GM12892 (cell line): ENCODE measurements around the gene SLC25A24.

Experiments
- DNase-seq: peaks from one replicate; pipeline ENCODE4 v3.0.0; 2011; ENCODE audit not compliant: insufficient read length
- FAIRE-seq: peaks from 2 replicates; lab custom pipeline; 2011; peaks lifted over from hg19 to GRCh38; lab: Jason Lieb, UNC
- POLR2A ChIP-seq: IDR thresholded peaks from 2 replicates; pipeline ENCODE4 v1.6.1; 2011; ENCODE audit warnings: low read depth, low read length, control low read depth
- POLR2AphosphoS5 ChIP-seq: IDR thresholded peaks from 2 replicates; pipeline ENCODE4 v1.6.1; 2011; ENCODE audit warnings: low read depth, low read length, control low read depth
- TAF1 ChIP-seq: IDR thresholded peaks from 2 replicates; pipeline ENCODE4 v1.6.1; 2011; ENCODE audit warnings: low read depth, mild to moderate bottlenecking, control low read depth, low read length, borderline replicate concordance

Gene SLC25A24

DNA sequence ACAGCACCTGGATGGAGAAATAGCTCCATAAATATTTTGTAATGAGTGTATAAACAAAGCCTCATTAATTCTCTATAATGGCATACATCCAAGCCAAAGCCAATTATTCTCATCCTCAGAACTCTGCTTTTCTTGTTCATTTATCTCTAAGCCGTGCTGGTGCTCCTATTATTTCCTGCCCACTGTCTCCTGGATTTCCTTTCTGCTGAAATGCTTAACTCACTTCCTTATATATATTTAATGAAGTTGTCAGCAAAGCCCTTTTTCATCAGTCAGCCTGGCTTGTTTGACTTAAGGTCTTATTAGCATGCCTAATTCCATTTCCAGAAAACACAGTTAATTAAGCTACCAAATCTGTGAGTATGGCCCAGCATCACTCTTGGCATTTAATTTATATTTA, 93.4 kb downstream of the SLC25A24 start:
- DNase-seq (no peak), FAIRE-seq (no peak)
- TF ChIP-seq POLR2AphosphoS5 (no peak), TAF1 (no peak), POLR2A (no peak)

DNA sequence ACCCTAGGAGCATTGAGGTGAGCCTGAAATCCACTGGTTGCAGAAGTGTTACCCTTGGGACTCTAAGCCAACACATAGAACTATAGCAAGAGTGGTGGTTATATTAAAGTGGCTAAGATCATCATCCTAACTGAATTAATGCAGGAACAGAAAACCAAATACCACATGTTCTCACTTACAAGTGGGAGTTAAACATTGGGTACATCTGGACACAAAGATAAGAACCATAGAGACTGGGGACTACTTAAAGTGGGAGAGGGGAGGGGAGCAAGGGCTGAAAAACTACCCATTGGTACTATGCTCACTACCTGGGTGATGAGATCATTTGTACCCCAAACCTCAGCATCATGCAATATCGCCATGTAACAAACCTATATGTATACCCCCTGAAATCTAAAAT, 100.0 kb downstream of the SLC25A24 start:
- TF ChIP-seq POLR2A: no peak
- no peak for TF ChIP-seq POLR2AphosphoS5
- no peak for TF ChIP-seq TAF1
- FAIRE-seq (no peak), DNase-seq (no peak)

DNA sequence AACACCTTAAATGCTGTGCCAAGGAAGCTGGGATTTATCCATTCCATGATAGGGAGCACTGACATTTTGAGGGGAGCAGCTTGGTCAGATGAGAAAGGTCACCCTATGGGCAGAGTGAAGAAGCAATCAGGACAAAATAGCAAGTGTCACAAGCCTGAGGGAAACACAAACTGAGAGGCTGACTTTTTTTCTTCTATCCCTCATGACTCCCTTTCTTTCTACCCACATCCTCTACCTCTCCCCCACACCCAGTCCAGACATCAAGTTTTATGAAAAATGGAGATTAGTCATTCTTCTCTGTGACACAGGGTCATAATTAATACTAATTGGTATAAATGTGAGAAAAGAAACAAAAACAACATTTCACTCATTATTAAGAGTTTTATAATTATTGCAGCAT, 103.1 kb downstream of the SLC25A24 start:
- TF ChIP-seq TAF1 (no peak), POLR2AphosphoS5 (no peak), POLR2A (no peak)
- no peak for FAIRE-seq

DNA sequence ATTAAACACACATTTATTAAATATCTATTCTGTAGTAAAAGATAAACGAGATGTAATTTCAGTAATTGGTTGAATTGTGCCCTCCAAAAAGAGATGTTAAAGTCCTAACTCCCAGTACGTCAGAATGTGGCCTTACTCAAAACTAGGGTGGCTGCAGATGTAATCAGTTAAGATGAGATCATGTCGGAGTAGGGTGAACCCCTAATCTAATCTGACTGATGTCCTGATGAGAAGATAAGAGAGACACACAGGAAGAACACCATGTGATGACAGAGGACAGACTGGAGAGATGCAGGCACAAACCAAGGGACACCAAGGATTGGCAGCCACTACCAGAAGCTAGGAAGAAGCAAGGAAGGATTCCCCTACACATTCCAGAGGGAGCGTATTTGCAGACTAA, 104.1 kb downstream of the SLC25A24 start:
- DNase-seq (no peak), FAIRE-seq (no peak)
- TF ChIP-seq POLR2A (no peak), TAF1 (no peak), POLR2AphosphoS5 (no peak)

More for the DNA sequence above, 103.1 kb downstream of the SLC25A24 start:
- DNase-seq: no peak

DNA sequence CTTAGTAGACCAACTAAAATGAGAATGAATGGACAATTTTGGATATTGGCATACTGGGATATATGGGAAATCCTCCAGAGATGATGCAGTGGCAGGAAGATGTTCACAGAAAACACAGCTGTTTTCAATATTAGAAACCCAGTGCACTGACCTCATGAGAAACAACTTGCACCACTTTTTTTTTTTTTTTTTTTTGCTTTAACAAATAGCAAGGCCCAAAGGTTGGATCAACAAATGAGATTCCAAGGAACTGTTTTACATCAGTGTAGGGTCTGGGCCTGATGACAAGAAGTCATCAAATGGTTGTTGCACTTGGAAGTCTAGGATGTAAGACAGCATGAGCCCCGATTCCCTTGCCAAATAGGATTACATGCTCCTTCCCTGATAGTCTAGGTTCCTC, 110.7 kb downstream of the SLC25A24 start:
- FAIRE-seq: no peak

DNA sequence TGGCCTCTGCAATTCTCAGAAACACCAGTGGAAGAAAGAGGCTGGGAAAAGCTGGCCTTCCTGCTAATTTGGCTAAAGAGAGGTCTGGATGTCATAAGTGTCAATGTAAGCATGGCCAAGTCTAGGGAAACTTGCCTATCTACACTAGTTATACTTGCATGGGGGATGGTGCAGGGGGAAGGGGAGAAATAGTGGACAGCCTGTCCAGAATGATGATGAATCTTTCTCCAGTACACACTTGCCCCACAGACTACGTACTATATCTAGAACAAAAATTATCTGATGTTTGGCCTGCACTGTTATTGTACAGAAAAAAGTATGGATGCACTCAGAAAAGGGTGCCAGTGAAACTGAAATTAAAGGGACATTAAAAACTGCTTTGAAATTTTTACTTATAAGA, 114.5 kb downstream of the SLC25A24 start:
- FAIRE-seq: no peak
- DNase-seq: no peak
- TF ChIP-seq TAF1: no peak
- TF ChIP-seq POLR2A: no peak
- TF ChIP-seq POLR2AphosphoS5: no peak

More for the DNA sequence above, 110.7 kb downstream of the SLC25A24 start:
- no peak for DNase-seq
- TF ChIP-seq POLR2AphosphoS5 (no peak), POLR2A (no peak), TAF1 (no peak)

DNA sequence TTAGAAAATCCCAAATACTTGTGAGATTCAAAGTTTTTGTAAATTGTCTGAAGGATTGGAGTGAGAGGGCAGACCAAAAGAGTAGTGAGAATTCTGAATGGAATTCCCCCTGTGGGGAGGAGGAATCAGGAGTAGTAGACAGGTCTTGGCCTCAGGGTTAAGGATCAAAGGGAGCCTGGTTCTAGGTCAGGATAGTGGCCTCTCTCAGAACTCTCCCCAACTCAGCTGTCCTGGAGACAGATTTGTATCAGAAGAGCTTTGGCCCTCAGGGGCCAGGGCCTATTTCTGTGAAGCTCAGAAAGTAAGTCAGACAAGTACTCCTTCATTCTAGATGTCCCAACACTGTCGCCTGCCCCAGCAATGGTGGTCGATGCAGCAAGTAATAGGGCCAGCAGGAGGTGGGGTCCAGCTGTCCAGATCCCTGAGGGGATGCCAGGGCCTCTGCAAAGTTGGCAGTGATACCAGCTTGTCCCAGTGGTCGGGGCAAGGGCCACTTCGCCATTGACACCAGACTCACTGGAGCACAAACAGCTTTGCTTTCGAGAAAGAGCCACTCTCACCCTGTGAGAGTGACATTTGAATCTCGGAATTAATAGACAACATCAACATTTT, 115.2 kb downstream of the SLC25A24 start:
- FAIRE-seq (no peak), DNase-seq (no peak)

More for the DNA sequence above, 115.2 kb downstream of the SLC25A24 start:
- no peak for TF ChIP-seq POLR2AphosphoS5
- TF ChIP-seq POLR2A: no peak
- no peak for TF ChIP-seq TAF1
